Right atrium auricular region (tissue), 2 donors: ENCODE measurements around the gene SLC4A11. TPM values are rescaled to one million over a fixed set of nuclear protein-coding genes. Genes with fewer than 3 reads are reported as not detected.

Experiments
- DNase-seq: peaks from one replicate; pipeline ENCODE4 v3.0.0-alpha.2; 2019; ENCODE audit warnings: low spot score
- H3K27ac ChIP-seq, 2 donors: fragments of 200-600 bp; sonication (generic); 1 replicate in 1 of 2; 2 replicates in 1 of 2; pipeline ENCODE4 v1.5.1; 2016 to 2019
- H3K27me3 ChIP-seq, 2 donors: fragments of 200-600 bp; sonication (generic); one replicate each; pipeline versions ENCODE4 v1.5.1 to v1.6.0; 2017 to 2019
- H3K36me3 ChIP-seq: fragments of 200-600 bp; sonication (generic); one replicate; pipeline ENCODE4 v1.5.1; 2016
- H3K4me1 ChIP-seq, 2 donors: fragments of 200-600 bp; sonication (generic); one replicate each; pipeline versions ENCODE4 v1.5.1 to v1.6.0; 2017 to 2019
- H3K4me3 ChIP-seq, 2 donors: fragments of 200-600 bp; sonication (generic); 1 replicate in 1 of 2; 2 replicates in 1 of 2; pipeline ENCODE4 v1.5.1; 2017 to 2019; ENCODE audit warnings: mild to moderate bottlenecking in 1 of 2, moderate library complexity in 1 of 2
- H3K9me3 ChIP-seq, 2 donors: fragments of 200-600 bp; sonication (generic); one replicate each; pipeline ENCODE4 v1.5.1; 2019
- total RNA-seq, 2 donors: library from RNA; depleted of rRNA; stranded (reverse); fragments of >200 nt; gene quantifications; one replicate each; pipeline ENCODE4 v1.1.0, GENCODE V29; 2016
- TF ChIP-seq, protein P1 (sequence below), 2 donors: fragments of 200-600 bp; sonication (generic); IDR thresholded peaks; one replicate each; pipeline ENCODE4 v1.5.1; 2019; ENCODE audit warnings: antibody characterized with exemption in 2 of 2

Gene SLC4A11
- total RNA-seq, 2 donors from 2014 or later, result 0.16 TPM; not detected in 1

DNA sequence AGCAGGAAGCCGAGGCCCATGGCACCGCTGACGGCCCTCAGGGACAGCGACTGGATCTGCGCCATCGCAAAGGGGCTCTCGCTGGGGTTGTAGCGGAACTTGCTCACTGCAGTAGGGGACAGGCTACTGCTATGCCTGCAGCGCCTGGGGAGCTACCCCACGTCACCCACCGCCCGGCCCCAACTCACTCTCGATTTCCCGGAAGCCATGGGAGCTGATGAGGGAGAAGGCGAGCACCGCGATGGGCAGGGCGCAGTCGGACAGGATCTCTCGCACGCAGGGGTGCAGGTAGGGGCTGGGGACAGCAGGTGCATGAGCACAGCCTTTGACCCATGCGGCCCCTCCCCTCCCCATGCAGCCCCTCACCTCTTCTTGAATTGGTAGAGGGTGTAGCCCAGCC, 9.8 kb downstream of the SLC4A11 start:
- Histone ChIP-seq H3K4me1 (no peaks in the 10 kb centered on the region), H3K4me3 (no peak overlapping the region), H3K9me3 (no peaks in the 10 kb centered on the region), H3K27ac (no peak overlapping the region), H3K27me3 (no peaks in the 10 kb centered on the region), H3K36me3 (no peaks in the 10 kb centered on the region)
- no peak for DNase-seq
- TF ChIP-seq, protein P1, sequence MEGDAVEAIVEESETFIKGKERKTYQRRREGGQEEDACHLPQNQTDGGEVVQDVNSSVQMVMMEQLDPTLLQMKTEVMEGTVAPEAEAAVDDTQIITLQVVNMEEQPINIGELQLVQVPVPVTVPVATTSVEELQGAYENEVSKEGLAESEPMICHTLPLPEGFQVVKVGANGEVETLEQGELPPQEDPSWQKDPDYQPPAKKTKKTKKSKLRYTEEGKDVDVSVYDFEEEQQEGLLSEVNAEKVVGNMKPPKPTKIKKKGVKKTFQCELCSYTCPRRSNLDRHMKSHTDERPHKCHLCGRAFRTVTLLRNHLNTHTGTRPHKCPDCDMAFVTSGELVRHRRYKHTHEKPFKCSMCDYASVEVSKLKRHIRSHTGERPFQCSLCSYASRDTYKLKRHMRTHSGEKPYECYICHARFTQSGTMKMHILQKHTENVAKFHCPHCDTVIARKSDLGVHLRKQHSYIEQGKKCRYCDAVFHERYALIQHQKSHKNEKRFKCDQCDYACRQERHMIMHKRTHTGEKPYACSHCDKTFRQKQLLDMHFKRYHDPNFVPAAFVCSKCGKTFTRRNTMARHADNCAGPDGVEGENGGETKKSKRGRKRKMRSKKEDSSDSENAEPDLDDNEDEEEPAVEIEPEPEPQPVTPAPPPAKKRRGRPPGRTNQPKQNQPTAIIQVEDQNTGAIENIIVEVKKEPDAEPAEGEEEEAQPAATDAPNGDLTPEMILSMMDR (IDR thresholded peaks at IDR 0.05), result no peak

- TF ChIP-seq, protein P1 (IDR thresholded peaks at IDR 0.05), result no peak
- DNase-seq, result no peak
These were observed 10.3 kb downstream of the SLC4A11 start for GRCh38 chr20:3228750-3229032.

GRCh38 chr20:3227936-3228749, 10.8 kb downstream of the SLC4A11 start:
- no peak for DNase-seq
- TF ChIP-seq, protein P1 (IDR thresholded peaks at IDR 0.05), result no peak
- Histone ChIP-seq H3K4me3 (no peak overlapping the region), H3K27me3 (no peaks in the 10 kb centered on the region), H3K27ac (no peak overlapping the region), H3K4me1 (no peaks in the 10 kb centered on the region), H3K9me3 (no peaks in the 10 kb centered on the region), H3K36me3 (peaks cover 5% of the 10 kb centered on the region)

More at GRCh38 chr20:3228750-3229032, 10.3 kb downstream of the SLC4A11 start:
- no peaks in the 10 kb centered on the region for H3K27me3 ChIP-seq
- H3K4me3 ChIP-seq, result no peak overlapping the region
- H3K27ac ChIP-seq, result no peak overlapping the region
- no peaks in the 10 kb centered on the region for H3K36me3 ChIP-seq
- H3K9me3 ChIP-seq, result no peaks in the 10 kb centered on the region
- H3K4me1 ChIP-seq, result no peaks in the 10 kb centered on the region

GRCh38 chr20:3227506-3227905, 11.5 kb downstream of the SLC4A11 start:
- no peak overlapping the region for H3K27ac ChIP-seq
- TF ChIP-seq, protein P1 (IDR thresholded peaks at IDR 0.05), result no peak
- no peak for DNase-seq
- H3K4me3 ChIP-seq, result no peak overlapping the region
- H3K36me3 ChIP-seq, result peaks cover 6% of the 10 kb centered on the region
- H3K9me3 ChIP-seq, result no peaks in the 10 kb centered on the region
- no peaks in the 10 kb centered on the region for H3K27me3 ChIP-seq
- no peaks in the 10 kb centered on the region for H3K4me1 ChIP-seq

DNA sequence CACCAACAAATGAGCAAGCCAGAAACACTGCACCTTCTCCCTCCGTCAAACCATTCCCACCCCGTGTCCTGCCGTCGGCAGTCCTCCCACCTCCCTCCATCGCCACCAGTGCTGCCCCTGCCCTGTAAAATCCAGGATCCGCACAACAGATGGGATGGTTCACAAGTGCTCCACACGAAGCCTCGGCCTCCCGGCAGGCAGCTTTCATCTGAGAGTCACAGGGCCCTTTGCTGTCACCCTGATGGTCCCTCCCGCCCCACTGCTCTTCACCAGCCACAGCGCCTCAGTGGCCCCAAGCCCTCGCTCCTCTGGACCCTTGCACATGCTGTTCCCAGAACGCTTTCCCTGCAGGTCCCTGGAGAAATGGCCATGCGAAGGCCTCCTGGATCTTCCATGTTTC, 12.1 kb downstream of the SLC4A11 start:
- no peaks in the 10 kb centered on the region for H3K4me1 ChIP-seq
- no peak for DNase-seq
- no peak overlapping the region for H3K4me3 ChIP-seq
- H3K27me3 ChIP-seq, result no peaks in the 10 kb centered on the region
- H3K9me3 ChIP-seq, result no peaks in the 10 kb centered on the region
- peaks cover 7% of the 10 kb centered on the region for H3K36me3 ChIP-seq
- TF ChIP-seq, protein P1 (IDR thresholded peaks at IDR 0.05), result no peak
- H3K27ac ChIP-seq, result no peak overlapping the region

DNA sequence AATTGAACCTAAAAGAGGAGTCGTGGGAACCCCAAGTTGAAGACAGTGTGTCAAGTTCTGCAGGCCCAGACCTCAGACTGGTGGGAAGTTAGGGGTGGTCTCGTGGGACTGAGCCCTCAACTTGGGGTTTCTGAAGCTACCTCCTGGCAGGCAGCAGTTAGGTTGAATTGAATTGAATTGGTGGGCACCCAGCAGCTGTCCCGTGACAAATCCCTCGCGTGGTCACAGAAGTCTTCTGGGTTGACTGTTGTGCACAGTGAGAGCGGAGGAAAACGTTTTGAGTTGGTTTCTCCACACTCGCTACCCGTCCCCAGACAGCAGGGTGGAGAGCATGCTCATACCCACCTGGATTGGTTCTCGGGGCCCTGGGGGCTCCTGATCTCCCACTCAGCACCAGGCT, 12.9 kb downstream of the SLC4A11 start:
- H3K9me3 ChIP-seq, result no peaks in the 10 kb centered on the region
- TF ChIP-seq, protein P1 (IDR thresholded peaks at IDR 0.05), result no peak
- H3K4me1 ChIP-seq, result no peaks in the 10 kb centered on the region
- H3K36me3 ChIP-seq, result peaks cover 14% of the 10 kb centered on the region
- H3K27me3 ChIP-seq, result no peaks in the 10 kb centered on the region
- H3K27ac ChIP-seq, result no peak overlapping the region
- no peak for DNase-seq
- no peak overlapping the region for H3K4me3 ChIP-seq
